Prostate gland (tissue), 2 donors: ENCODE measurements around the gene PLXND1.

ENCODE experiments used
- CTCF ChIP-seq, 4 experiments: fragments of 200-600 bp in 2 of 4; fragments of 450-650 bp in 2 of 4; sonication (generic) in 2 of 4; IDR thresholded peaks; 1 replicate in 3 of 4; 2 replicates in 1 of 4; pipeline ENCODE4 v1.5.1; 2016 to 2019; ENCODE audit warnings: antibody characterized with exemption in 4 of 4, mild to moderate bottlenecking in 2 of 4, moderate library complexity in 2 of 4
- POLR2A ChIP-seq: fragments of 450-650 bp; IDR thresholded peaks from one replicate; pipeline ENCODE4 v1.6.1; 2016; ENCODE audit warnings: antibody characterized with exemption, mild to moderate bottlenecking

GRCh38 chr3:129598000-129598381 is 8.5 kb downstream of the PLXND1 start:
- TF ChIP-seq CTCF (IDR thresholded peaks at IDR 0.05) (no peak), POLR2A (no peak)
